ENCODE results near the gene RAPGEF6. TPM values are rescaled to one million over a fixed set of nuclear protein-coding genes. Genes with fewer than 3 reads are reported as not detected.

Gene RAPGEF6
- polyA plus RNA-seq, 1 experiment = 13.1 TPM

DNA sequence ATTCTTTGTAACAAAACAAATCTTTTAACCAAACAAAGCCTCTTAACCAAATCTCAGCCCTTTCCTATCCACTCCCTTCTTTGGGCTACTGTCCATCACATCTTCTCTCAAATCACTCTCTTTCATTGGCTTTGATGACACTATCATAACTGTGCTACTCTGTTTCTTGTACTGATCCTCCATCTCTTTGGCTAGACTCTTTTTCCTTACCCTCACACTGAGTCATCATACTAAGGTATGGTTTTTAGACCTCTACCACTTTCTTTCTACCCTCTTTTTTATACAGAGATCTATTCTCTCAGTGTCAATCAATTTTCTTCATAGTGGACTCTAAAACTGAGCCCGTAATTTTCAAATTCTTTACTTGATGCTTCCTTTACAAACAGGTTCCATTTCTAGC, 174.9 kb downstream of the RAPGEF6 start:
- Histone ChIP-seq H3K4me3 (ENCODE audit: low read depth, low read length) (no peak overlapping the region), H3K9me3 (ENCODE audit: control insufficient read depth, insufficient read depth, low read length) (no peaks in the 10 kb centered on the region), H3K27ac (ENCODE audit: low read depth, low read length) (no peak overlapping the region), H3K27me3 (ENCODE audit: control insufficient read depth, insufficient read depth, low read length) (no peaks in the 10 kb centered on the region)
- POLR2A ChIA-PET = no interaction called here
- DNase-seq (ENCODE audit: low read depth, low spot score) = no peak
- CTCF ChIA-PET = interaction anchor here (0.6 to 1.3 kb wide), 3 partner anchors 521 to 604 kb away, joined by 3 to 6 read pairs (median 3); no protein-coding TSS in a partner anchor
- TF ChIP-seq, protein P1, sequence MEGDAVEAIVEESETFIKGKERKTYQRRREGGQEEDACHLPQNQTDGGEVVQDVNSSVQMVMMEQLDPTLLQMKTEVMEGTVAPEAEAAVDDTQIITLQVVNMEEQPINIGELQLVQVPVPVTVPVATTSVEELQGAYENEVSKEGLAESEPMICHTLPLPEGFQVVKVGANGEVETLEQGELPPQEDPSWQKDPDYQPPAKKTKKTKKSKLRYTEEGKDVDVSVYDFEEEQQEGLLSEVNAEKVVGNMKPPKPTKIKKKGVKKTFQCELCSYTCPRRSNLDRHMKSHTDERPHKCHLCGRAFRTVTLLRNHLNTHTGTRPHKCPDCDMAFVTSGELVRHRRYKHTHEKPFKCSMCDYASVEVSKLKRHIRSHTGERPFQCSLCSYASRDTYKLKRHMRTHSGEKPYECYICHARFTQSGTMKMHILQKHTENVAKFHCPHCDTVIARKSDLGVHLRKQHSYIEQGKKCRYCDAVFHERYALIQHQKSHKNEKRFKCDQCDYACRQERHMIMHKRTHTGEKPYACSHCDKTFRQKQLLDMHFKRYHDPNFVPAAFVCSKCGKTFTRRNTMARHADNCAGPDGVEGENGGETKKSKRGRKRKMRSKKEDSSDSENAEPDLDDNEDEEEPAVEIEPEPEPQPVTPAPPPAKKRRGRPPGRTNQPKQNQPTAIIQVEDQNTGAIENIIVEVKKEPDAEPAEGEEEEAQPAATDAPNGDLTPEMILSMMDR (IDR thresholded peaks at IDR 0.05; ENCODE audit: low read depth, low read length) = no peak

DNA sequence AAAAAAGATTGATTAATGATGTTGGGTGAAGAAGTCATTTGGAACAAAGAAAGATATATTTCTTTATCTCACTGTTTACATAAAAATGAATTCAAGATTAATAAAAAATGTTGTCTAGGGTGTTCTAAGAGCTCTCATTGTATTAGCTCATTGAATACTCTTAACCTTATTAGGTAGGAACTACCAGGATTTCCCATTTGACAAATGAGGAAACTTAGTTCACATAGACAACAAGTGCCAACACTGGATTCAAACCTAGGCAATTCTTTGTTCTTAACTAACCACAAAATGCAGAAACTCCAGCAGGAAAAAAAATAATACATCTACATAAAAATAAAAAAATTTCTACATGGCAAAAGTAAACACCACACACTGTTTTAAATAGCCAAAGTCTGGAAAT, 175.8 kb downstream of the RAPGEF6 start:
- no peaks in the 10 kb centered on the region for H3K9me3 ChIP-seq (ENCODE audit: control insufficient read depth, insufficient read depth, low read length)
- TF ChIP-seq, protein P1 (IDR thresholded peaks at IDR 0.05; ENCODE audit: low read depth, low read length) = no peak
- H3K4me3 ChIP-seq (ENCODE audit: low read depth, low read length) = no peak overlapping the region
- H3K27ac ChIP-seq (ENCODE audit: low read depth, low read length) = no peak overlapping the region
- POLR2A ChIA-PET = no interaction called here
- CTCF ChIA-PET = interaction anchor here (1.3 kb wide), 1 partner anchor 605 kb away, joined by 3 read pairs; no protein-coding TSS in a partner anchor
- DNase-seq (ENCODE audit: low read depth, low spot score) = no peak
- H3K27me3 ChIP-seq (ENCODE audit: control insufficient read depth, insufficient read depth, low read length) = no peaks in the 10 kb centered on the region

DNA sequence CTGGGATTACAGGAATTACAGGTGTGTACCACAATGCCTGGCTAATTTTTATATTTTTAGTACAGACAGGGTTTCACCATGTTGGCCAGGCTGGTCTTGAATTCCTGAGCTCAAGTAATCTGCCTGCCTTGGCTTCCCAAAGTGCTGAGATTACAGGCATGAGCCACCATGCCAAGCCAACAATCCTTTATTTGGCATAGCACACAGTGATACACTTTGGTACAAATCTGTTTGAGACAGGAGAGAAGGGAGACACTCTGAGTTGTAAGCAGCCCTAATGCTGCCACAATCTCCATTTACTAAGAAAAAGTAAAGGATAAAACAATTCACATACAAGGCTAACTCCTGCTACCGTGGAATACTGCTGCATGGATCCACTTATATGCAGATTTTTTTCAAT, 177.8 kb downstream of the RAPGEF6 start:
- CTCF ChIA-PET = no interaction called here
- POLR2A ChIA-PET = no interaction called here
- H3K27ac ChIP-seq (ENCODE audit: low read depth, low read length) = no peak overlapping the region
- H3K9me3 ChIP-seq (ENCODE audit: control insufficient read depth, insufficient read depth, low read length) = no peaks in the 10 kb centered on the region
- H3K27me3 ChIP-seq (ENCODE audit: control insufficient read depth, insufficient read depth, low read length) = no peaks in the 10 kb centered on the region
- no peak overlapping the region for H3K4me3 ChIP-seq (ENCODE audit: low read depth, low read length)
- TF ChIP-seq, protein P1 (IDR thresholded peaks at IDR 0.05; ENCODE audit: low read depth, low read length) = no peak
- no peak for DNase-seq (ENCODE audit: low read depth, low spot score)

DNA sequence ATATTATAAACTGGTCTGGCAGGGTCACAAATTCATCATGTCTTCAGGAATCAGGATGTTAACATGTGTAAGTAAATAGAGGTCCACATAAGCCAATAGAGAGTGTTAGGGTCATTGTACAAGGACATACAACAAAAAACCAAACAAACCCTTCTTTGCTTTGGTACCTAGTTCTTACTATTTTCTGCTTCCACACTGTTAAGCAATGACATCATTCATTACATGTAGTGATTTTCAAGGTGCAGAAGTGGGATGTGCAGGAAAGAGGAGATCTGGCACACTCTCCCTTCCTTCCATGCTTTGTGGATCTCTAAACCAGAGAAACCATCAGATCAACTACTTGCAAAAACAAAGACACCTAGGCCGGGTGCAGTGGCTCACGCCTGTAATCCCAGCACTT, 184.1 kb downstream of the RAPGEF6 start:
- H3K27ac ChIP-seq (ENCODE audit: low read depth, low read length) = no peak overlapping the region
- no peaks in the 10 kb centered on the region for H3K27me3 ChIP-seq (ENCODE audit: control insufficient read depth, insufficient read depth, low read length)
- POLR2A ChIA-PET = no interaction called here
- no peaks in the 10 kb centered on the region for H3K9me3 ChIP-seq (ENCODE audit: control insufficient read depth, insufficient read depth, low read length)
- DNase-seq (ENCODE audit: low read depth, low spot score) = no peak
- H3K4me3 ChIP-seq (ENCODE audit: low read depth, low read length) = no peak overlapping the region
- CTCF ChIA-PET = no interaction called here
- TF ChIP-seq, protein P1 (IDR thresholded peaks at IDR 0.05; ENCODE audit: low read depth, low read length) = no peak

DNA sequence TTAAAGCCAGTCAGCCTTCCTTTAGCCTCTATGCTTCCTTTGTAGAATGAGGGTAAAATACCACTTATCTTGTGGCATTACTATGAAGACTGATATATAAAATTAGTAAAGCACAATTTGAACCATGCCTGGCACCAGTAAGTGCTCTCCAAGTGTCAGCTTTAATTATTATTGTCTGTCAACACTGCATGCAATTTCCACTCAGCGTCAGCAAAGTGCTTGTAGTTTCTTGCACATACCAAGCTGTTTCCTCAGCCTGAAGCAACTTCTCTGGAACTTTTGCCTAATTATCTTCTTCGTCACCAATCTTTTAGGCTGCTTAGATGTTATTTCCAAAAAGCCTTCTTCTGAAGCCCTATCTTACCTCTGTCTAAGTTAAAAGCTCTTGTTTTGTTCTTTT, 193.8 kb downstream of the RAPGEF6 start:
- Histone ChIP-seq H3K27ac (ENCODE audit: low read depth, low read length) (no peak overlapping the region), H3K4me3 (ENCODE audit: low read depth, low read length) (no peak overlapping the region), H3K27me3 (ENCODE audit: control insufficient read depth, insufficient read depth, low read length) (no peaks in the 10 kb centered on the region), H3K9me3 (ENCODE audit: control insufficient read depth, insufficient read depth, low read length) (no peaks in the 10 kb centered on the region)
- ChIA-PET CTCF (interaction anchor here (1.1 kb wide), 1 partner anchor 20 kb away, joined by 3 read pairs; no protein-coding TSS in a partner anchor), POLR2A (no interaction called here)
- TF ChIP-seq, protein P1 (IDR thresholded peaks at IDR 0.05; ENCODE audit: low read depth, low read length) = no peak
- no peak for DNase-seq (ENCODE audit: low read depth, low spot score)
